GM19463 (cell line): ENCODE measurements around the gene DUSP1.

Experiments used
- ATAC-seq: cut with Tn5 transposase; IDR thresholded peaks from one replicate; pipeline ENCODE4 v1.9.1; 2021; ENCODE audit warnings: mild to moderate bottlenecking, moderate library complexity; ENCODE audit not compliant: unreplicated experiment

DUSP1 gene

GRCh38 chr5:172764861-172765765 lies 5.9 kb downstream of the DUSP1 start:
- ATAC-seq = peak; percentile 87

GRCh38 chr5:172763120-172763464 lies 7.9 kb downstream of the DUSP1 start:
- ATAC-seq = no peak

- no peak for ATAC-seq
These were observed 8.5 kb downstream of the DUSP1 start for GRCh38 chr5:172762214-172763119.

- no peak for ATAC-seq
These were observed 10.0 kb downstream of the DUSP1 start for GRCh38 chr5:172760959-172761358.

GRCh38 chr5:172760136-172760535 lies 10.9 kb downstream of the DUSP1 start:
- ATAC-seq = no peak

GRCh38 chr5:172758834-172759149 lies 12.2 kb downstream of the DUSP1 start:
- ATAC-seq = no peak

- ATAC-seq = no peak
These were observed 12.7 kb downstream of the DUSP1 start for GRCh38 chr5:172758077-172758833.

GRCh38 chr5:172757394-172758010 lies 13.5 kb downstream of the DUSP1 start:
- ATAC-seq = no peak

GRCh38 chr5:172756764-172757393 lies 14.1 kb downstream of the DUSP1 start:
- no peak for ATAC-seq

- no peak for ATAC-seq
These were observed 16.2 kb downstream of the DUSP1 start for GRCh38 chr5:172754596-172755356.

- no peak for ATAC-seq
These were observed 17.9 kb downstream of the DUSP1 start for GRCh38 chr5:172753101-172753500.

GRCh38 chr5:172751761-172752510 lies 19.1 kb downstream of the DUSP1 start:
- no peak for ATAC-seq

GRCh38 chr5:172749881-172750633 lies 20.9 kb downstream of the DUSP1 start:
- ATAC-seq = no peak

GRCh38 chr5:172749076-172749475 lies 21.9 kb downstream of the DUSP1 start:
- no peak for ATAC-seq

- ATAC-seq = no peak
These were observed 22.6 kb downstream of the DUSP1 start for GRCh38 chr5:172748341-172748843.

GRCh38 chr5:172747471-172747870 lies 23.5 kb downstream of the DUSP1 start:
- ATAC-seq = no peak

- no peak for ATAC-seq
These were observed 24.3 kb downstream of the DUSP1 start for GRCh38 chr5:172746725-172747124.

GRCh38 chr5:172745838-172746237 lies 25.2 kb downstream of the DUSP1 start:
- no peak for ATAC-seq
